H9 (cell line): ENCODE measurements around the gene TMEM220. TPM values are rescaled to one million over a fixed set of nuclear protein-coding genes. Genes with fewer than 3 reads are reported as not detected.

ENCODE experiments used
- DNase-seq: peaks from one replicate; pipeline ENCODE4 v3.0.0-alpha.2; 2017
- H2AFZ ChIP-seq: one replicate; pipeline ENCODE4 v1.6.1; 2013; ENCODE audit warnings: mild to moderate bottlenecking, low read length, control low read depth, moderate library complexity
- H2AK5ac ChIP-seq: 2 replicates; pipeline ENCODE4 v1.6.1; 2013; ENCODE audit warnings: low read length, control low read depth, mixed read lengths; ENCODE audit not compliant: insufficient read length
- H2BK120ac ChIP-seq: one replicate; pipeline ENCODE4 v1.6.1; 2013; ENCODE audit warnings: low read depth, mild to moderate bottlenecking, low read length, control low read depth, inconsistent platforms; ENCODE audit not compliant: poor library complexity, severe bottlenecking
- H2BK12ac ChIP-seq: 2 replicates; pipeline ENCODE4 v1.6.1; 2013; ENCODE audit warnings: low read length, control low read depth, mixed read lengths, low read depth; ENCODE audit not compliant: insufficient read length
- H2BK15ac ChIP-seq: 2 replicates; pipeline ENCODE4 v1.6.1; 2013; ENCODE audit warnings: low read depth, low read length, control low read depth
- H2BK20ac ChIP-seq: one replicate; pipeline ENCODE4 v1.6.1; 2013; ENCODE audit warnings: low read depth, mild to moderate bottlenecking, low read length, control low read depth, inconsistent platforms; ENCODE audit not compliant: poor library complexity, severe bottlenecking
- H2BK5ac ChIP-seq: 2 replicates; pipeline ENCODE4 v1.6.1; 2013; ENCODE audit warnings: low read length, control low read depth, mixed read lengths; ENCODE audit not compliant: insufficient read length
- H3K14ac ChIP-seq: 2 replicates; pipeline ENCODE4 v1.6.1; 2013; ENCODE audit warnings: low read length, control low read depth; ENCODE audit not compliant: insufficient read depth
- H3K18ac ChIP-seq: 2 replicates; pipeline ENCODE4 v1.6.1; 2013; ENCODE audit warnings: low read depth, mild to moderate bottlenecking, mixed read lengths, low read length, control low read depth; ENCODE audit not compliant: insufficient read length
- H3K23ac ChIP-seq: 2 replicates; pipeline ENCODE4 v1.6.1; 2013; ENCODE audit warnings: low read length, control low read depth, mixed read lengths, low read depth; ENCODE audit not compliant: insufficient read length
- H3K23me2 ChIP-seq: 2 replicates; pipeline ENCODE4 v1.6.1; 2013; ENCODE audit warnings: low read depth, mild to moderate bottlenecking, mixed read lengths, low read length, control low read depth; ENCODE audit not compliant: insufficient read length, poor library complexity, severe bottlenecking
- H3K27ac ChIP-seq: 2 replicates; pipeline ENCODE4 v1.5.1; 2013; ENCODE audit warnings: low read length, control low read depth, mixed read lengths, low read depth; ENCODE audit not compliant: insufficient read length
- H3K27me3 ChIP-seq: 2 replicates; pipeline ENCODE4 v1.6.1; 2013; ENCODE audit warnings: low read length, control low read depth, inconsistent platforms; ENCODE audit not compliant: insufficient read depth
- H3K4ac ChIP-seq: 2 replicates; pipeline ENCODE4 v1.6.1; 2013; ENCODE audit warnings: low read depth, mild to moderate bottlenecking, control low read depth, inconsistent platforms, low read length, moderate library complexity
- H3K4me1 ChIP-seq: 2 replicates; pipeline ENCODE4 v1.6.1; 2013; ENCODE audit warnings: low read length, control low read depth, inconsistent platforms; ENCODE audit not compliant: insufficient read depth
- H3K4me2 ChIP-seq: 2 replicates; pipeline ENCODE4 v1.6.1; 2013; ENCODE audit warnings: low read length, control low read depth, mixed read lengths; ENCODE audit not compliant: insufficient read length, insufficient read depth
- H3K56ac ChIP-seq: 2 replicates; pipeline ENCODE4 v1.6.1; 2013; ENCODE audit warnings: low read depth, mild to moderate bottlenecking, mixed read lengths, low read length, control low read depth; ENCODE audit not compliant: insufficient read length
- H3K79me1 ChIP-seq: 2 replicates; pipeline ENCODE4 v1.6.1; 2013; ENCODE audit warnings: low read depth, mild to moderate bottlenecking, moderate library complexity, low read length, control low read depth, inconsistent platforms; ENCODE audit not compliant: insufficient read depth, poor library complexity, severe bottlenecking
- H3K79me2 ChIP-seq: 2 replicates; pipeline ENCODE4 v1.6.1; 2013; ENCODE audit warnings: low read length, control low read depth, inconsistent platforms; ENCODE audit not compliant: insufficient read depth
- H3K9ac ChIP-seq: 2 replicates; pipeline ENCODE4 v1.6.1; 2013; ENCODE audit warnings: low read length, control low read depth, mixed read lengths; ENCODE audit not compliant: insufficient read length; ENCODE audit errors: extremely low read depth
- H3K9me3 ChIP-seq: one replicate; pipeline ENCODE4 v1.6.1; 2013; ENCODE audit warnings: low read depth, low read length, inconsistent platforms; ENCODE audit not compliant: control insufficient read depth
- H3T11ph ChIP-seq: one replicate; pipeline ENCODE4 v1.6.1; 2013; ENCODE audit warnings: mild to moderate bottlenecking, low read length, control low read depth, inconsistent platforms
- H4K20me1 ChIP-seq: one replicate; pipeline ENCODE4 v1.6.1; 2013; ENCODE audit not compliant: control insufficient read depth, insufficient read length, insufficient read depth
- H4K5ac ChIP-seq: 2 replicates; pipeline ENCODE4 v1.6.1; 2013; ENCODE audit warnings: low read depth, mild to moderate bottlenecking, mixed read lengths, low read length, control low read depth; ENCODE audit not compliant: insufficient read length
- H4K8ac ChIP-seq: replicated peaks from 2 replicates; pipeline ENCODE4 v1.6.1; 2013; ENCODE audit warnings: low read length, control low read depth, mixed read lengths, low read depth; ENCODE audit not compliant: insufficient read length
- H4K91ac ChIP-seq: 2 replicates; pipeline ENCODE4 v1.6.1; 2013; ENCODE audit warnings: low read depth, mild to moderate bottlenecking, moderate library complexity, mixed read lengths, low read length, control low read depth; ENCODE audit not compliant: insufficient read length
- H3K27ac Mint-ChIP-seq, 3 experiments: 2 replicates in 2 of 3; 3 replicates in 1 of 3; pipeline ENCODE4 v1.8.0; 2020 to 2021; ENCODE audit warnings: mixed read lengths in 3 of 3, mild to moderate bottlenecking in 1 of 3, moderate library complexity in 1 of 3
- H3K27me3 Mint-ChIP-seq: 2 replicates; pipeline ENCODE4 v1.8.0; 2021; ENCODE audit warnings: low read depth, mild to moderate bottlenecking, moderate library complexity, mixed read lengths
- H3K36me3 Mint-ChIP-seq, 3 experiments: 2 replicates in 2 of 3; 3 replicates in 1 of 3; pipeline ENCODE4 v1.8.0; 2020 to 2021; ENCODE audit warnings: low read depth in 3 of 3, mixed read lengths in 3 of 3; ENCODE audit not compliant: insufficient read depth in 1 of 3
- H3K4me1 Mint-ChIP-seq, 2 experiments: 2 replicates each; pipeline ENCODE4 v1.8.0; 2020; ENCODE audit warnings: mixed read lengths in 2 of 2
- H3K4me3 Mint-ChIP-seq, 2 experiments: 2 replicates in 1 of 2; 3 replicates in 1 of 2; pipeline ENCODE4 v1.8.0; 2020 to 2021; ENCODE audit warnings: mild to moderate bottlenecking in 2 of 2, mixed read lengths in 2 of 2, moderate library complexity in 1 of 2
- H3K9me3 Mint-ChIP-seq, 2 experiments: 2 replicates in 1 of 2; 3 replicates in 1 of 2; pipeline ENCODE4 v1.8.0; 2020; ENCODE audit warnings: mild to moderate bottlenecking in 2 of 2, mixed read lengths in 2 of 2, moderate library complexity in 1 of 2
- CTCF ChIP-seq: fragments of 200-600 bp; sonication (generic); conservative IDR thresholded peaks from 3 replicates; pipeline ENCODE4 v1.8.0; 2021; ENCODE audit warnings: antibody characterized with exemption, mild to moderate bottlenecking
- WGBS: extraction: QIAGEN DNeasy Blood & Tissue Kit; methylation state at CpG from one replicate; pipeline ENCODE4 v1.1.7; 2013; ENCODE audit warnings: missing lambda C conversion rate, low lambda C conversion rate, mixed read lengths; ENCODE audit not compliant: insufficient read length; ENCODE audit errors: extremely low coverage; 5-methylcytosine and 5-hydroxymethylcytosine counted together
- total RNA-seq: library from RNA; stranded (reverse); gene quantifications from 2 replicates; pipeline ENCODE4 v1.2.1, GENCODE V29; 2021

The TMEM220 gene
- total RNA-seq, 1 experiment from 2014 or later, result 6.1 TPM

- no peaks in the 10 kb centered on the region for H3K9me3 ChIP-seq
- H3K4ac ChIP-seq, result no peak overlapping the region
- H4K20me1 ChIP-seq, result no peaks in the 10 kb centered on the region
- no peak overlapping the region for H4K91ac ChIP-seq
- no peak overlapping the region for H3K23ac ChIP-seq
- H3K27me3 ChIP-seq, result no peaks in the 10 kb centered on the region
- H2BK15ac ChIP-seq, result no peak overlapping the region
- peaks cover 14% of the 10 kb centered on the region; the same call in 1 of the 2 replicates for H3K4me1 ChIP-seq
- Mint-ChIP-seq H3K4me1 (peaks cover 39 to 44% of the 10 kb centered on the region in 2 experiments), H3K4me3 (no peak overlapping the region), H3K27ac (no peak overlapping the region), H3K36me3 (no peaks in the 10 kb centered on the region), H3K27me3 (no peaks in the 10 kb centered on the region), H3K9me3 (no peaks in the 10 kb centered on the region; a peak in 1 of 5 replicates)
- whole genome bisulfite sequencing, result no CpG with 5 or more reads among the region's 2 CpGs
- H3K27ac ChIP-seq, result no peak overlapping the region
- no peak overlapping the region for H3K56ac ChIP-seq
- no peak overlapping the region for H3K18ac ChIP-seq
- no peak overlapping the region for H2BK20ac ChIP-seq
- H3K23me2 ChIP-seq, result peaks cover 6% of the 10 kb centered on the region
- H2BK120ac ChIP-seq, result no peak overlapping the region
- no peak overlapping the region for H3K9ac ChIP-seq
- no peaks in the 10 kb centered on the region for H3K79me1 ChIP-seq
- H4K5ac ChIP-seq, result no peak overlapping the region
- H2BK5ac ChIP-seq, result no peak overlapping the region
- H3K14ac ChIP-seq, result no peak overlapping the region
- H3T11ph ChIP-seq, result no peak overlapping the region
- TF ChIP-seq CTCF, result no peak
- no peaks in the 10 kb centered on the region for H3K79me2 ChIP-seq
- H2AK5ac ChIP-seq, result no peak overlapping the region
- no peak overlapping the region for H4K8ac ChIP-seq
- no peak overlapping the region for H3K4me2 ChIP-seq
- no peak overlapping the region for H2AFZ ChIP-seq
- H2BK12ac ChIP-seq, result no peak overlapping the region
- no peak for DNase-seq
Observed at GRCh38 chr17:10757647-10758046, 27.8 kb upstream of the TMEM220 start.
